NCI-H446 treated with DMSO at 0.1 percent for 48 hours (cell line): Measurements from ENCODE around the gene A2M.

Experiments
- DNase-seq: peaks from one replicate; lab custom pipeline; 2025; lab: John Stamatoyannopoulos, UW

The A2M gene

DNA sequence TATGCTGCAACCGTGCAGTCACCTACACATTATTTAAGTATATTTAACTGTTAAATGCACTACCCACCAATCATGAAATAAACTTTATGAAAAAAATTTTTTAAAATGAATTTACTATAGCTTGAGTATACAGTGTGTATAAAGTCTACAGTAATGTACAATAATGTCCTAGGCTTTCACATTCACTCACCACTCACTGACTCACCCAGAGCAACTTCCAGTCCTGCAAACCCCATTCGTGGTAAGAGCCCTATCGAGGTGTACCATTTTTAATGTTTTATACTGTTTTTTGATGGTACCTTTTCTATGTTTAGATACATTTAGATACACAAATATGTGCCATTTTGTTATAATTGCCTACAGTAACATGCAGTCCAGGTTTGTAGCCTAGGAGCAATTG, 78.3 kb downstream of the A2M start:
- DNase-seq, result no peak

- no peak for DNase-seq
Measured at GRCh38 chr12:9036227-9036626, 79.5 kb downstream of the A2M start.

GRCh38 chr12:9034095-9034494, 81.6 kb downstream of the A2M start:
- no peak for DNase-seq

GRCh38 chr12:9033265-9033887, 82.3 kb downstream of the A2M start:
- no peak for DNase-seq

- no peak for DNase-seq
Measured at GRCh38 chr12:9032202-9032964, 83.3 kb downstream of the A2M start.

DNA sequence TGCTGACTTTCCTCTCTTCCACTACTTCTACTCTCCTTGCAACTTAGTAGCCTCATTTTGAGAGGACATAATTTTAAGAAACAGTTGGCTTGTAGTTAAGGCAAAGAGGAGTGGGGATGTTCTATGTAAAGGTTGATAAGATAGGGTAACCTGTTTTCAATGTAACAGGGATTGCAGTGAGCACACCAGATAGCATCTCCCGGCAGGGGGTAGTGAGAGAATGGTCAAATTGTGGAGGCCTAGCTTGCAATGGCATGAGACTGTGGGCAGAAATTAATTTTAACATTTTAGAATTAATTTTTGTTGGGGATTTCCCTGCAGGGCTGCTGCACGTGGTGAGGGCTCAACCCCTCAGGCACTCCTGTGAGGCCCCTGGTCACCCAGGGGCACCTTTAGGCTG, 84.9 kb downstream of the A2M start:
- no peak for DNase-seq

GRCh38 chr12:9027161-9028059, 88.3 kb downstream of the A2M start:
- no peak for DNase-seq

GRCh38 chr12:9024512-9024911, 91.2 kb downstream of the A2M start:
- DNase-seq, result no peak

DNA sequence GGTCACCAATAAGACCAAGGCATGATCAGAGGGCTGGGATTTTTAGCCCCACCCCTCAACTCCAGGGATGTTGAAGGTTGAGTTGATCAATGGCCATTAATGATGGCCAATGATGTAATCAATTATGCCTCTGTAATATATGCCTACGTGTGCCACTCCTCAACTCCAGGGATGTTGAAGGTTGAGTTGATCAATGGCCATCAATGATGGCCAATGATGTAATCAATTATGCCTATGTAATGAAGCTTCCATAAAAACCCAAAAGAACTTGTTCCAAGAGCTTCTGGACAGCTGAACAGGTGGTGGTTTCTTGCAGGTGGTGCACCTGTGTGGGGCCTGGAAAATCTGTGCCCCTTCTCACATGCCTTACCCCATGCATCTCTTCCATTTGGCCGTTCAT, 93.1 kb downstream of the A2M start:
- DNase-seq, result no peak
